DMS153 treated with DMSO at 0.1 percent for 48 hours (cell line): Measurements from ENCODE around the gene VEGFA.

ENCODE experiments used
- DNase-seq: peaks from one replicate; lab custom pipeline; 2025; ENCODE audit not compliant: unreplicated experiment; lab: John Stamatoyannopoulos, UW

VEGFA gene

GRCh38 chr6:43759136-43759906 lies 10.7 kb upstream of the VEGFA start:
- no peak for DNase-seq

GRCh38 chr6:43759907-43760206 lies 10.2 kb upstream of the VEGFA start:
- DNase-seq, result no peak

- DNase-seq, result no peak
Measured at GRCh38 chr6:43760210-43761168, 9.5 kb upstream of the VEGFA start.

- DNase-seq, result no peak
Measured at GRCh38 chr6:43761666-43762409, 8.2 kb upstream of the VEGFA start.

GRCh38 chr6:43762410-43762768 lies 7.6 kb upstream of the VEGFA start:
- DNase-seq, result no peak

GRCh38 chr6:43762966-43763695 lies 6.9 kb upstream of the VEGFA start:
- no peak for DNase-seq

- no peak for DNase-seq
Measured at GRCh38 chr6:43763812-43764522, 6.0 kb upstream of the VEGFA start.

GRCh38 chr6:43764772-43765171 lies 5.2 kb upstream of the VEGFA start:
- no peak for DNase-seq

- no peak for DNase-seq
Measured at GRCh38 chr6:43765776-43766499, 4.1 kb upstream of the VEGFA start.

GRCh38 chr6:43766500-43766853 lies 3.5 kb upstream of the VEGFA start:
- DNase-seq, result no peak

- no peak for DNase-seq
Measured at GRCh38 chr6:43766964-43767461, 3.0 kb upstream of the VEGFA start.

GRCh38 chr6:43767553-43768505 lies 2.2 kb upstream of the VEGFA start:
- DNase-seq, result no peak

GRCh38 chr6:43768506-43768860 lies 1.5 kb upstream of the VEGFA start:
- DNase-seq, result no peak

- no peak for DNase-seq
Measured at GRCh38 chr6:43768983-43769525, 957 bp upstream of the VEGFA start.

GRCh38 chr6:43770372-43771209 lies 580 bp downstream of the VEGFA start:
- DNase-seq, result no peak

- no peak for DNase-seq
Measured at GRCh38 chr6:43771210-43771857, 1.3 kb downstream of the VEGFA start.
